A549 (cell line): ENCODE measurements around the gene MSI2.

Experiments
- CTCF ChIP-seq: fragments of >200 bp; sonication (Bioruptor Twin); formaldehyde crosslinking; IDR thresholded peaks from 3 replicates; pipeline ENCODE4 v1.5.1; 2016
- NR3C1 ChIP-seq: fragments of >200 bp; sonication (Bioruptor Twin); formaldehyde crosslinking; IDR thresholded peaks from 3 replicates; pipeline ENCODE4 v1.6.1; 2017
- RAD21 ChIP-seq, 2 experiments: fragments of >200 bp in 1 of 2; sonication (Bioruptor Twin) in 1 of 2; formaldehyde crosslinking in 1 of 2; IDR thresholded peaks in 1 of 2; conservative IDR thresholded peaks in 1 of 2; 2 replicates in 1 of 2; 3 replicates in 1 of 2; pipeline ENCODE4 v1.6.1; 2012 to 2018; ENCODE audit warnings: inconsistent platforms in 1 of 2

- TF ChIP-seq NR3C1 (no peak), RAD21 (conservative IDR thresholded peaks at IDR 0.05 in 1 of 2, IDR thresholded peaks at IDR 0.05 in 1 of 2) (no peak), CTCF (no peak)
Measured at GRCh38 chr17:57718878-57719277, 462.6 kb downstream of the MSI2 start.
